Measurements from ENCODE around the gene F13B.

Gene F13B

DNA sequence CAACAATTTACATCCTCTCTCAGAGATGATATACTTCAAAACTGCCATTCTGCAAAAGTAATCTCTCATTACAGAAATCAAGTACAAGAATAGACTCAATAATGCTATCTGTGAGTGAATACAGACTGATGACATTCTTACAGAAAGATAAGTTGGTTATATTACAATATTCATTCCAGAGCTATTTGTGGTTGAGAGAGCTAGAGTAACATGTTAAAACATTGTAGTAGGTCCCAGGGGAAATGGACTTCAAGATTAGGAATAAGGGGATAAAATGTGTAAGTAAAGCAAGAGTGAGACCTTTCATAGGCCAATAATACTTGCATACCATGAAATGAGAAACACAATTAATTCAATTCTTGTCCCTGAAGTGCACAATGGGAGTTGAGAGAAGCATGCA lies 1.5 kb downstream of the F13B start:
- Histone ChIP-seq H3K4me1 (no peaks in the 10 kb centered on the region), H3K4me3 (ENCODE audit: low read depth, low read length) (no peak overlapping the region), H3K9me3 (no peaks in the 10 kb centered on the region; the same call in 1 of the 2 replicates), H3K36me3 (no peaks in the 10 kb centered on the region), H3K27me3 (peaks cover 9% of the 10 kb centered on the region)
- no peak for DNase-seq
- TF ChIP-seq CTCF (IDR thresholded peaks at IDR 0.05; ENCODE audit: low read depth, low read length) = no peak

DNA sequence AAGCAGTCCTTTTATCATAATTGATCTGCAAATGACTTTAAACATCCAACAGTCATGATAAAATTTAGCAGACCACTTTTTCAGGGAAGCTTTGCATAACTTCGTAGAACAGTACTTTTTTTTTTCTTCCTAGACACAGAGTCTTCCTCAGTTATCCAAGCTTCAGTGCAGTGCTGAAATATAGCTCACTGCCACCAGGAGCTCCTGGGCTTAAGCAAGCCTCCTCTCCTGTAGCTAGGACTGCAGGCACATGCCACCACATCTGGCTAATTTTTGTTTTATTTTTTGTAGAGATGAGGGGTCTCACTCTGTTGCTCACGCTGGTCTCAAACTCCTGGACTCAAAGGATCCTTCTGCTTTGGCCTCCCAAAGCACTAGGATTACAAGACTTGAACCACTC lies 3.8 kb downstream of the F13B start:
- Histone ChIP-seq H3K4me1 (no peaks in the 10 kb centered on the region), H3K9me3 (no peaks in the 10 kb centered on the region), H3K36me3 (no peaks in the 10 kb centered on the region), H3K27me3 (peaks cover 9% of the 10 kb centered on the region), H3K4me3 (ENCODE audit: low read depth, low read length) (no peak overlapping the region)
- no peak for DNase-seq
- no peak for TF ChIP-seq CTCF (IDR thresholded peaks at IDR 0.05; ENCODE audit: low read depth, low read length)

DNA sequence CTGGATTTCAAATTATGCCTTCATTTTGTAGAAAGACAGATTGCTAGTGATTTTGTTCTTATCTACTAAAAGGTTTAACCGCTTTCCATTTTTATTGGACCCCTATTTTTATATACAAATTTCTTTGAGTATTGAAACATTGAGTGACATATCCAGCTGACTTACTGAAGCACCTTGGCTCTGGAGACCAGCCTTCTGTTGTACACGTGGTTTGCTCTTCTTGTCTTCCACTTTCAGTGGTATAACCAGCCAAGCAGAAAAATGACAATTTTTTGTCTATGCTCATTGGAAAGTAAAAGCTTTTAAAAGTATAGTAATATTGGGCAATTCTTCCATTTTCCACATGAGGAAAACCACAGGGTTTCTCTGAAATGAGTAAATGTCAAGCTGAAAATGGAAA lies 4.4 kb downstream of the F13B start:
- no peak for DNase-seq
- Histone ChIP-seq H3K9me3 (no peaks in the 10 kb centered on the region), H3K4me1 (no peaks in the 10 kb centered on the region), H3K27me3 (peaks cover 9% of the 10 kb centered on the region), H3K4me3 (ENCODE audit: low read depth, low read length) (no peak overlapping the region), H3K36me3 (no peaks in the 10 kb centered on the region)
- no peak for TF ChIP-seq CTCF (IDR thresholded peaks at IDR 0.05; ENCODE audit: low read depth, low read length)

GRCh38 chr1:197049100-197049499 lies 18.0 kb downstream of the F13B start:
- no peaks in the 10 kb centered on the region for H3K4me1 ChIP-seq
- peaks cover 7% of the 10 kb centered on the region; the same call in 1 of the 2 replicates for H3K27me3 ChIP-seq
- no peak for TF ChIP-seq CTCF (IDR thresholded peaks at IDR 0.05; ENCODE audit: low read depth, low read length)
- H3K36me3 ChIP-seq = no peaks in the 10 kb centered on the region
- DNase-seq = no peak
- H3K9me3 ChIP-seq = no peaks in the 10 kb centered on the region
- H3K4me3 ChIP-seq (ENCODE audit: low read depth, low read length) = no peak overlapping the region

GRCh38 chr1:197042676-197043341 lies 24.3 kb downstream of the F13B start:
- no peak for TF ChIP-seq CTCF (IDR thresholded peaks at IDR 0.05; ENCODE audit: low read depth, low read length)
- Histone ChIP-seq H3K4me1 (no peaks in the 10 kb centered on the region), H3K4me3 (ENCODE audit: low read depth, low read length) (no peak overlapping the region), H3K27me3 (peaks cover 8% of the 10 kb centered on the region; the same call in 1 of the 2 replicates), H3K9me3 (no peaks in the 10 kb centered on the region), H3K36me3 (no peaks in the 10 kb centered on the region)
- DNase-seq = no peak

- H3K9me3 ChIP-seq = no peaks in the 10 kb centered on the region
- no peak for DNase-seq
- no peaks in the 10 kb centered on the region for H3K4me1 ChIP-seq
- no peaks in the 10 kb centered on the region for H3K36me3 ChIP-seq
- H3K27me3 ChIP-seq = peaks cover 8% of the 10 kb centered on the region; the same call in 1 of the 2 replicates
- no peak for TF ChIP-seq CTCF (IDR thresholded peaks at IDR 0.05; ENCODE audit: low read depth, low read length)
- no peak overlapping the region for H3K4me3 ChIP-seq (ENCODE audit: low read depth, low read length)
These were observed 25.3 kb downstream of the F13B start for GRCh38 chr1:197041486-197042353.
